Testis (tissue), 3 donors: Measurements from ENCODE around the gene RGS4. TPM values are rescaled to one million over a fixed set of nuclear protein-coding genes. Genes with fewer than 3 reads are reported as not detected.

Experiments
- DNase-seq: peaks from one replicate; pipeline ENCODE4 v3.0.0-alpha.2; 2019
- H3K27ac ChIP-seq, 2 donors: fragments of 200-600 bp; sonication (generic); one replicate each; pipeline ENCODE4 v1.5.1; 2019
- H3K27me3 ChIP-seq: fragments of 200-600 bp; sonication (generic); one replicate; pipeline ENCODE4 v1.5.1; 2019
- H3K36me3 ChIP-seq: fragments of 200-600 bp; sonication (generic); one replicate; pipeline ENCODE4 v1.5.1; 2017; ENCODE audit warnings: low read depth; ENCODE audit errors: missing control alignments
- H3K4me1 ChIP-seq: fragments of 200-600 bp; sonication (generic); one replicate; pipeline ENCODE4 v1.5.1; 2019
- H3K4me3 ChIP-seq, 2 donors: fragments of 200-600 bp; sonication (generic); one replicate each; pipeline ENCODE4 v1.5.1; 2017 to 2019
- H3K9me3 ChIP-seq: fragments of 200-600 bp; sonication (generic); one replicate; pipeline ENCODE4 v1.5.1; 2017
- CTCF ChIP-seq, 3 experiments: fragments of 450-650 bp in 2 of 3; fragments of 200-600 bp in 1 of 3; sonication (generic) in 1 of 3; IDR thresholded peaks; one replicate each; pipeline ENCODE4 v1.5.1; 2016 to 2019; ENCODE audit warnings: antibody characterized with exemption in 3 of 3, mild to moderate bottlenecking in 2 of 3, moderate library complexity in 1 of 3
- POLR2A ChIP-seq: fragments of 450-650 bp; IDR thresholded peaks from one replicate; pipeline ENCODE4 v1.6.1; 2017; ENCODE audit warnings: antibody characterized with exemption, mild to moderate bottlenecking, moderate library complexity
- WGBS, 2 donors: methylation state at CpG; one replicate each; pipeline ENCODE4 v1.1.5; 2018; 5-methylcytosine and 5-hydroxymethylcytosine counted together
- intact Hi-C: fragments of 100-400 bp; cut with DNase I; formaldehyde crosslinking; loops from one replicate; pipeline ENCODE4 v1.15.1; 2023; ENCODE audit warnings: low total_unique reads
- polyA plus RNA-seq: library from polyadenylated mRNA; stranded (reverse); fragments of 350-450 nt; fragmentation: Illumina TruSeq; extraction: RNeasy Lipid Tissue Mini Kit (QIAGEN cat#74804); gene quantifications from one replicate; pipeline ENCODE4 v1.2.3, GENCODE V29; 2014; ENCODE audit warnings: low read depth, low replicate concordance; ENCODE audit not compliant: insufficient read depth
- total RNA-seq, 2 donors: library from RNA; depleted of rRNA; stranded (reverse); fragments of >200 nt; gene quantifications; one replicate each; pipeline ENCODE4 v1.2.3, GENCODE V29; 2016

The RGS4 gene
- total and polyA plus RNA-seq, 3 donors from 2014 or later: 3.4 to 8.9 (median 3.5) TPM

DNA sequence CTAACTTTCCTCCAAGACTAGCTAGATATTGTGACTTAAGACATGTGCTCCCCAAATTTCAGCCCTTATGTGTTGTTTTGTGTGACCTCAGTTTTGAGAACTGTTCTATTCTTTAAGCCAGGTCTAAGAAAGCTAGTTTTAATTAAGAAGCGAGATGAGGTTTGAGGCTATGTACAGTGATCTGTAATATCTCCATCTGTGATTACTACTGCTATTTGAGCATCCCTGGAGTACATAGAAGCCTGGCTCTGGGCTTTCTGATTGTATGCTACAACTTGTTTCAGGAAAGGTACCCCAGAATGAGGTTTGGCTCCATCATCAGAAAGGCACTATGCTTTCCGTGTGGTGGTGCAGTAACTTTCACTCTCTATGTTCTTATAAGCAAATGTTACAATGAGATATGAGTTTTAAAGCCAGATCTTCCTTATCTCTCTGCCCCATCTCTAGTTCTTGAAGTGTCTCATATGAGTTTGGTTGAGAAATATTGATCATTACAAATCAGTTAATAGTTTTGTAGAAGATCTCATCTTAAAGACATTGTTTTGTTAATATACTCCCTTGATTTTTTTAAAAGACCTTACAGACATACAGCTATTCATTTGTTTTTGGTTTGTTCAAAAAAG is 605 bp downstream of the RGS4 start:
- no peaks in the 10 kb centered on the region for H3K4me1 ChIP-seq
- no peak for DNase-seq
- no peaks in the 10 kb centered on the region for H3K36me3 ChIP-seq
- TF ChIP-seq POLR2A (no peak), CTCF (IDR thresholded peaks at IDR 0.05) (no peak)
- no peaks in the 10 kb centered on the region for H3K27me3 ChIP-seq
- H3K9me3 ChIP-seq: no peaks in the 10 kb centered on the region
- WGBS, 2 donors: 33 to 41% methylated on average over 2 of the region's 2 CpGs
- no peak overlapping the region for H3K27ac ChIP-seq
- no peak overlapping the region for H3K4me3 ChIP-seq
- intact Hi-C loops: loop anchor here (10.0 kb wide), 1 partner anchor 105 kb away; no protein-coding TSS in a partner anchor

DNA sequence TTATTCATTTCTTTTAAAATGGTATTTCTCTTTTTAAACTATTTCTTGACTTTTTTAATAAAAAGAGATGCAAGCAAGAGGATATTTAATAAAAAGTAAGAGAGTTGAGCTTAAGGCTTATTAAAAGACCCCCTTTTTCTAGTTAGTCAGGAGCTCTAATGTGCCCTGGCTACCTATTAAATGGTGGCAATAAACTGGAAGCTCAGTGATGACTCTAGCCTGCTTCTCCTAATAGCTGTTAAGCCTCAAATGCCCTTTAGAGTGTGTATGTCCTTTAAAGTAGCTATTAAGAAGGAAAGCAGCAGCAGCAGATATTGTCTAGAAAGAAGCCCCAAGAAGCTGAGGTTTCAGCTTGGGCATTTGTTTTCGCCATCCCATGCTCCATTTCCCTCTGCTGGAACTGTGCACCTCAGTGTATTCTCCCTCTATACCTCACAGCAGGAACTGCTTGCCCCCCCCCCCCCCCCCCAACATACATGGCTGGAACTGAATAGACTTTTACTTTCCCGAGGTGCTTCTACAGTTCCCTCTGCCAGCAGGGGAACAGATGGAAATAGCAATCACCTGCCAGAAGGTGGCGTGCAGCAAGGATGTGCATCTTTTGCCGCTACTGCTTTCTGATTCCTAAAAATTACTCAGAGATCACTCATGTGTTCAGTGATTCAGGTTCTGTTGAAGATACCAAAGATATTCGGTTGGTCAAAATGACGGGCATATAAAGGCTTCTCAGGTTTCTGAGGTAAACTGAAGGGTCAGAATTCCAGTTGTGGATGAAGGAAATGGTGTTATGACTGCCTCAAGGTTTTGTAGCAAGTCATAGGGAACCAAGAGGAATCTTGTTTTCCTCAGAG is 2.5 kb downstream of the RGS4 start:
- Histone ChIP-seq H3K27ac (no peak overlapping the region), H3K36me3 (no peaks in the 10 kb centered on the region), H3K4me1 (no peaks in the 10 kb centered on the region), H3K9me3 (no peaks in the 10 kb centered on the region), H3K4me3 (no peak overlapping the region), H3K27me3 (no peaks in the 10 kb centered on the region)
- peak; percentile 82 for DNase-seq
- intact Hi-C loops: loop anchor here (10.0 kb wide), 1 partner anchor 103 kb away; no protein-coding TSS in a partner anchor
- no peak for TF ChIP-seq POLR2A
- peak; percentile 45 to 70 (median 53) for TF ChIP-seq CTCF (IDR thresholded peaks at IDR 0.05)
- WGBS, 2 donors: 13 to 17% methylated on average over 6 of the region's 6 CpGs

DNA sequence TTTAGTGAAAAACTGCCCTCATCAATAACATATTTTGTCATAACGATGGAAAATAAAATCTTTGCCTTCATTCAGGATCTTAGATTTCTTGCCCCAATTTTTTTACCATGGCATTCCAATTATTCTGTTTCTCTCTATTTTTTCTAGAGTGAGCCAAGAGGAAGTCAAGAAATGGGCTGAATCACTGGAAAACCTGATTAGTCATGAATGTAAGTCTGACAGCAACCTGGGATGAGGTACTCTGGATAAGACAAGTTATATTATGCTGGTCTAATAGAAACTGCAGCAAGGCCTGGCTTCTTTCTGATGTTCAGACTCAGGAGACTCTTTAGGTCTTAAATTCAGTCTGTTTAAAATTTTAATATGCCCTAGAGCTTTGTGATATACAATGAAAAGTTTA is 3.5 kb downstream of the RGS4 start:
- 93 to 94% methylated on average over 1 of the region's 1 CpG for WGBS, 2 donors
- no peaks in the 10 kb centered on the region for H3K36me3 ChIP-seq
- intact Hi-C loops: loop anchor here (10.0 kb wide), 1 partner anchor 102 kb away; no protein-coding TSS in a partner anchor
- no peak overlapping the region for H3K4me3 ChIP-seq
- no peaks in the 10 kb centered on the region for H3K27me3 ChIP-seq
- no peaks in the 10 kb centered on the region for H3K4me1 ChIP-seq
- TF ChIP-seq CTCF (IDR thresholded peaks at IDR 0.05) (no peak), POLR2A (no peak)
- H3K9me3 ChIP-seq: no peaks in the 10 kb centered on the region
- DNase-seq: no peak
- no peak overlapping the region for H3K27ac ChIP-seq

- 89 to 100% methylated on average over 1 of the region's 1 CpG for WGBS, 2 donors
- H3K4me1 ChIP-seq: no peaks in the 10 kb centered on the region
- H3K9me3 ChIP-seq: no peaks in the 10 kb centered on the region
- no peak for DNase-seq
- H3K27me3 ChIP-seq: no peaks in the 10 kb centered on the region
- TF ChIP-seq POLR2A (no peak), CTCF (IDR thresholded peaks at IDR 0.05) (no peak)
- intact Hi-C loops: loop anchor here (10.0 kb wide), 1 partner anchor 101 kb away; no protein-coding TSS in a partner anchor
- H3K27ac ChIP-seq: no peak overlapping the region
- H3K36me3 ChIP-seq: no peaks in the 10 kb centered on the region
- no peak overlapping the region for H3K4me3 ChIP-seq
These were observed 4.8 kb downstream of the RGS4 start for GRCh38 chr1:163074004-163074403.
